NCI-H2227 (cell line): Measurements from ENCODE around the gene TBC1D20.

ENCODE experiments used
- DNase-seq: peaks from one replicate; lab custom pipeline; 2025; ENCODE audit not compliant: unreplicated experiment; lab: John Stamatoyannopoulos, UW

The TBC1D20 gene

DNA sequence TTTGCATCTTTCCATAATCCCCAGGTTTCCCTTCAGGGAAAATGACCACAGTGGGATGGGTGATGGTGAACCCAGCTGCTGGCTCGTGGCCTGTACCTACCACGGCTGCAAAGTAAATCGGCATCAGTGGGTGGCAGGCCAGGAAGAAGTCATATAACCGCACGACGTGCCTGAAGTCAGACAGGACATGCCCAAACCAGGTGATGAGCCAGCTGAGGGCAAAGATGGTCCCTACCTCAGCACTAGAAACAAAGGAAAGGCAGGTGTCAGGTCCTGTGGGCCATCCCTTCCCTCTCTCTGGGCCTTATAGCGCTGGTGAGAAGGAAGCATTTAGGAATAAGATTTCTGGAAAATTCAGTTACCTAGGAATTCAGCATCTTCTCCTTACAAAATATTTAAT, 22.2 kb downstream of the TBC1D20 start:
- no peak for DNase-seq

DNA sequence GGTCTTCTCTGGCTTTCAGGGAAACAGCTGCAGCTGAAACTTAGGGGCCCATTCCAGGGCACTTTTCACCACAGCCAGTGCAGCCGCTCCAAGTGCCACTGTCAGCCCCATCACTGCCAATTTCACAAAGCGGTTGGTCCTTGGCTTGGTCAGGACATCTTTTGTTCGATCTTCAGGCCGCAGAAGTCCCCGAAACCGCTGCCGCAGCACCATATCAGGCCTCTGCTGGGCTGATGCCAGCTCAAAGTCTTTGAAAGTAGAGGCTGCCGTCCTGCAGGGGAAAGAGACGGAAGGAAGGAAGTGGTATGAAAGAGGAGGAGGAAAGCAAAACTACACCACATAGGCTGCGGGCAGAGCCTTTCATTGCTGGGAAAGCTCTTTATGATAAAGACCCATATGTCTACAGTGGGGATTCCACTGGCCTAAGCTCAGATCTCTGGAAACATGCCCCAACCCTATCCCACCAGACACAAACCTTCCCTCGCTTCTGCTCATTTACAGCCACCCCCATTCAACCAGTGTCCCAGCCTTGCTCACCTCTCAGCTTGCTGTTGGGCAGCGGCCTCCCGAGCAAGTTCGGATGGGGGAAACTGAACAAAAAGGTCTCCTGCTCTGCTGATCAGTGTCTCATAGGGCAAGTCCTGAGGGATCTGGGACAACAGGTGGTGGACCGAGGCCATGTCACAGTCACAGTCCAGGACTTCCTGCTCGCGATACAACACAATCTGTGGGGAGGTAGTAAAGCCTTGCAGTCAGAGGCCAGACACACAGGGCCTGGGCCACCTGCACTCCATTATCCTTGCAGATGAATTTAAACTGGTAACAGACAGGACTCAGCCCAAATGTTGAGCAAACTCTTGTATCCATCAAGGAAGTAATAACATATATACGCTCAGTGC, 23.5 kb downstream of the TBC1D20 start:
- no peak for DNase-seq

DNA sequence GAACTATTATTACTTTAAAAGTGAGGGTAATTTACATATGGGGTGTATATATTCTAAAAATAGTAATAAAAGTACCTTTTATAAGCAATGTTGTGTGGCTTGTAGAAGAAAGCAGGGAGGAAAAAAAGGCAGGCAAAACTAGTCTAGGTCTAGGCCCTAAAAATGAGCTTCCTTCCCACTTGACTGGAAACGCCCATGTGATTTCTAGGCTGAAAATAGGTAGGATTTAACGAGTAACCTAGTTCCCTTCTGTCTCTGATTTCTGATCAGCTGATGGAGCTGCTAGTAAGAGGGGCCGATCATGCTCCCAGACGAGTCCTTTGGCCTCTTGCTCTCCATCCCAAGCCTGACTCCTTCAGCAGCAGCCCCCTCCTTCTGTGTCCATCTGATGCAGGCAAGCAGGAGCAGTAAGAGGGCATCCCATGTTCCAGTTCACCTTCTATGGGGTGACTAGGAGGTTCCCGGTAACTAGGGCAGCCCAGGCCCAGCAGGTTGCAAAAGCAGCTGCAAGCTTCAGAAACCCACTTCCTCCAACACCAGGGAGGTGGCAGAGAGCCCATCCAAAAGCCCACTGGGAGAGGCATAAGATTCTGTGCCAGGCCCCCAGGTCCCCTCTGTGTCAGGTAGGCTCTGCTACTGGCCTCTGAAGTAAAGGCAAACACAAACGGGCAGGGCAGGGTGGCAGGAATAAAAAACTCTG, 24.4 kb downstream of the TBC1D20 start:
- DNase-seq = no peak

DNA sequence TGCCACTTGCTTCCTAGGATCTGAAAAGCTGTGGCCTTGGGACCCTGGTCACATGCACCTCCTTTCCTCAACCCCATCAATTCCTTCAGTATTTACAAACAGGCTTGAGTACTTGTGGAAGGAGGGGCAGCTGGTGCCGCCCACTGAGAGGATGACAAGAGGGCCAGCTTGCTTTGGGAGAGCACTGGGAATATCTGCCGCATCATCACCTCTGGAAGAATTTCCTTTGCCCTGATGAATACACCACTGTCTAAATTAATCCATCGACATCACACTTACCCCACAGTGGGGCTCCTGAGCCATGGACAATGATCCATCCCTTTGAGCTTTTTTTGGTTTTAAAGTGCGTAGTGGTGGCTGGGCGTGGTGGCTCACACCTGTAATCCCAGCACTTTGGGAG, 25.9 kb downstream of the TBC1D20 start:
- no peak for DNase-seq

DNA sequence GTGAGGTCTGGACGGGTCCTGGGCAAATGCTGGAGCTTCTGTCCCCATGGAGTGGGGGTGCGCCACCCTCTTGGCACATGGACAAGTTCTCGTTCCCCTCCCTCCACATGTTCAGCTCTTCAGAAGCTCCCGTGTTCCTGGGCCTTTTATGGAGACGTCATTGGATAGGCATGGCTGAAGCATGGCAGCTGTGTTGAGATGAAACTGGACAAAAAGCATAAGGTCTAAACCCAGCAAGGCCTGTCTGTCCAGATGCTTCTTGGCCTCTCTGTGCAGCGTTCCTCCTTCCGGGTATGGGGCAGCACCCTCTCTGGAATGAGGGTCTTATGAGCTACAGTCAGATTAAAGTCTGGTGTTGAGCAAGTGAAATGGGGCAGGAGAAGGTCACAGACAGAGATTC, 26.8 kb downstream of the TBC1D20 start:
- DNase-seq = no peak

DNA sequence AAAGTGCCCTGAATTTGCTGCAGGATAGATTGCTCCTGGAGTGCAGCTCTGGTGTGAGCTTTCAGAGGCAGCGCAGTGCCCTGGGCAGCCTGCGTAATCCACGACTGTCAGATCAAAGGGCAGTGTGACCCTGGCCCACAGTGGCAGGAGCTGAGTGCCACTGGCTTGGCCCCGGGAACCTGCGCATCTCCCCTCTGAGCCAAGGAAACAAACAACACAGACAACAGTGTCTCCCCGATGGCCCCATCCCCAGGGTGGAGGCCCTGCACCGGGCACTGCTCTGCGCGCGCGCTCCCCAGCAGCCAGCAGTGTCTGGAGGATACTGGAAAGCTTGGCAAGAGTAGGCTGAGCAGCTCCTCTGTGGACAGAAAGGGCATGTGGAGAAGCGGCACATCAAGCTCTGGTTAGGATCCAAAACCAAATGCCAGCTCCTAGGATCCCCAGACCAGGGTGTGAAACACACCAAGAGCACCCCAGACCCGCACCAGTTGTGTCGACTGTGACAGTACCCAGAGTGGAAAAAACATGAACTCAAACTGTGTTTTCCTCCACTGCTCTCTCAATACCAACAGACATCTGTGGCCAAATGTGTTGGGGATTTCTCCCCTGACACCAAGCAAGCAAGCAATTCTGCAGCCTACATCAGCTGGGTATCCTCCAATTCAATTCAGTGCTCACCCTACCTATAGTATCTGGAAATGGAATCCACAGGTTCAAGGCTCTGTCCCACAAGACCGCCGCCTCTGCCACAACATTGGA, 27.5 kb downstream of the TBC1D20 start:
- no peak for DNase-seq

DNA sequence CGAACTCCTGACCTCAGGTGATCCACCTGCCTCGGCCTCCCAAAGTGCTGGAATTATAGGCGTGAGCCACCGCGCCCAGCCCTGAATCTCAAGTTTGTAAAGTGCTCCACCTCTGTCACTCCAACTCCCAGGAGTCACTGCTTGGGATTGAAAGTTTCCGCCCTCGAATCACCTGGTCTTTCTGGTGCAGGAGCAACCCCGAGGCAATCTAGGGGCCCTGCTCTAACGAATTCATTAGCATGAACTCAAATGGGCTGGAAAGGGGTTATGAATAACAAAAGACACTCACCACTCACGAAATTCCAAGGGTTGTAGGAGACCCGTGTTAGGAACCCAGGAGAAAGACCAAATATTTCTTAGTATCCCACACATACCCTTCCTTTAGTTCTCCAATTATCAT, 28.1 kb downstream of the TBC1D20 start:
- no peak for DNase-seq

DNA sequence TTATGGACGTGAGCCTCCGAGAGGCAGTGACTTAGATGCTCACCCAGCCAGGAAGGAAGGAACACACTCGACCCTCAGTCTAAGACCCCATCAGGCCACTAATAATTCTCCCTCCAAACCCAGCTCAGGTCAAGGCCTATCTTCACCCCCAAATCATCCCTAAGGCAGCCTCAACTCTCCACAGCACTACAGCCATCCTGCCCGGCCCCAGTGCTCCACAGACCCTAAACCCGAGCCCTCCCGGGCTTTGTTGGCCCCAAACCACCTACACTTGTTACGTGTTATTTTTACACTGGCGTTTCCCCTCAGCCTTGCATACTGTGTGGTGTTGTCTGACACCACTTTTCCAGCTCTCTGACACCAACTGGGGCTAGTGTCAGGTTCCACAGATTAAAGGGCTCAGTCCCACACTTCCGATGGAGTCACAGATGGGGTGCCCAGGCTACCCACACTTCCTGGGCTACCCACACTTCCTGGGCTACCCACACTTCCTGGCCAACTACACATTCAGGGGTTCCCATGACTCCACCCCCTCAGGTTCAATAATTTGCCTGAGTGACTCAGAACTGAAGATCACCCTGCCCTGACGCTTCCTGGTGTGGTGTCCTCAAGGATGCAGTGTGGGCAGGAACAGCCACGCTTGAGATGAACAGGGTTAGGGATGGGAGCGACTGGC, 28.9 kb downstream of the TBC1D20 start:
- no peak for DNase-seq

DNA sequence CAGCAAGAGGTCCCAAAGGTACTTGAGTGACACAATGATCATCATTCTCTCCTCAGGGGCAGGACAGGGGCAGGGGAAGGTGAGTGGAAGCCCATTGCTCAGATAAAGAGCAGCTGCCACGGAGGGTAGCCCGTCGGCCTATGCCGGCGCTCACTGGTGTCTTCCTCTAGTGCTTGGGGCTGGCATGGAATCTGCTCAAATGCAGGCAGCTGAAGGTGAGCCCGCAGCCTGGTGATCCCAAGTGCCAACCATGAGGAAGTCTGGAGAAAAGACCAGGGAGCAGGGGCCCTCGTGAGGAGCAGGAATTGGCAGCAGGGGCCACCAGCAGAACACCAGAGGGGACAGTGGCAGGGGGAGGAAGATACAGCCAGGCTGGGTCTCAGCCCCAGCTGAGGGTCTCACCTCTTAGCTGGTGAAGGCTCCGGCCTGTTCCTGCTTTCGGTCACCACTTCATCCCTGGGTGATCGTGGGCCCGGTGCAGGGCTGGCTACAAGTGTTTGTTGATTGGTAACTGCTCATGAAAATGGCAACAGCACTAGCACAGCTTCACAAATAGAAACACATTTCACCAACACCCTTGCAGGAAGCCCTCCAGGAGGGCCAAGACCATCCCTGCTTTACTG, 29.5 kb downstream of the TBC1D20 start:
- no peak for DNase-seq

DNA sequence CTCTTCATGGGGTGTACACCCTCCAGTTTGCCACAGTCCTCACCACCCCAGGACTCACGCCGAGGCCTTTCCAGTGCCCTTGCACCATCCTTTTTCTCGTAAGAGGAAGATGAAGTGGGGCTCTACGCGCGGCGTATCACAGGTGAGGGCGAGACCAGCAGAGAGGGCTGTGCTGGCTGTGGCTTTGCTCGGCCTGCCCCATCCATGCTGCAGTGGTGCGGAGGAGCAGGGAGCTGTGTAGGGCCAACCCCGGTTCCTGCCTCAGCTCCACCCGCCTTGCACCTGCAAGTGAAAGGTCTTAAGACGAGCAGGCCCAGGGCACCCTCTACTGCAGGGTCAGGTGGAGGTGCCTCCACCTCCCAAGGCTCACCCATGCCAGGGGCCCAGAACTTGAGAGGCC, 30.1 kb downstream of the TBC1D20 start:
- DNase-seq = no peak

DNA sequence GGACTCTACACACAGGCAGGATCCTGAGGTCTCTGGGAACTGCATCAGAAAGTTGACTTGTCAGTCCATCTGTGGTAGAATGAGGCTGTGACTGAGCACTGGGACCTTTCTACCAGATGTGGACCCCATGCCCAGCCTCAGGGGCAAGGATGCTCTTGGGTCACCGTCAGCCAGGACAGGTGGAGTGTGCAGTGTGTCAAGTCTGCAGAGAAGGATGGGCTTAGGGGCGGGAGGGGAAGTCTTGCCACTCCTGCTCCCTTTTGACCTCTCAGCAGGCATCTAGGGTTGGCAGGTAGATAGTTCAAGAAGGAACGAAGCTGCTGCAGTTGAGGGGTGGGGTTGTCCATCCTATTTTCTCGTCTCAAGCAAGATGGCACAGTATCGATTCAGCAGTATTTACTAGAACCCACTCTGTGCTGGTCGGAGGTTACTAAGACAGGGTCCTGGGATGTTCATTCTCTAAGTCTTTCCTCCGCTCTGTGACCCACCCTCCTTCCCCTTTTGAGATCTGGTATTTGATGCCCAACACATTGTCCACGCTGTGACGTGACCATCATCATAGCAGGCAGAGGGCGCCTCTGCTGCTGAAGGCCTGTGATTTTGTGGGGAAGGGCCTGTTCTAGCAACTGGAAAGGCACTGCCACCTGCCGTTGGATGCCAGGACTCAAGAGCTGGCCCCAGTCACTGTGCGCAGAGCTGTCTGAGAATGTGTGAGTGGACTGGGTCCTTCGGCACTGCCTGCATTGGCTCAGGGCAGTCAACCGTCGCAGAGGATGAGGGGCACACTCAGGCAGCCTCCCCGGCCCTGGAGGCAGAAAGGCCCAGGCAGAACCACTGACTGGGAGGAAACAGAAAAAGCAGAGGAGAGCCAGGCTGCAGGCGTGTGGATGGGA, 31.1 kb downstream of the TBC1D20 start:
- peak; percentile 86 for DNase-seq

DNA sequence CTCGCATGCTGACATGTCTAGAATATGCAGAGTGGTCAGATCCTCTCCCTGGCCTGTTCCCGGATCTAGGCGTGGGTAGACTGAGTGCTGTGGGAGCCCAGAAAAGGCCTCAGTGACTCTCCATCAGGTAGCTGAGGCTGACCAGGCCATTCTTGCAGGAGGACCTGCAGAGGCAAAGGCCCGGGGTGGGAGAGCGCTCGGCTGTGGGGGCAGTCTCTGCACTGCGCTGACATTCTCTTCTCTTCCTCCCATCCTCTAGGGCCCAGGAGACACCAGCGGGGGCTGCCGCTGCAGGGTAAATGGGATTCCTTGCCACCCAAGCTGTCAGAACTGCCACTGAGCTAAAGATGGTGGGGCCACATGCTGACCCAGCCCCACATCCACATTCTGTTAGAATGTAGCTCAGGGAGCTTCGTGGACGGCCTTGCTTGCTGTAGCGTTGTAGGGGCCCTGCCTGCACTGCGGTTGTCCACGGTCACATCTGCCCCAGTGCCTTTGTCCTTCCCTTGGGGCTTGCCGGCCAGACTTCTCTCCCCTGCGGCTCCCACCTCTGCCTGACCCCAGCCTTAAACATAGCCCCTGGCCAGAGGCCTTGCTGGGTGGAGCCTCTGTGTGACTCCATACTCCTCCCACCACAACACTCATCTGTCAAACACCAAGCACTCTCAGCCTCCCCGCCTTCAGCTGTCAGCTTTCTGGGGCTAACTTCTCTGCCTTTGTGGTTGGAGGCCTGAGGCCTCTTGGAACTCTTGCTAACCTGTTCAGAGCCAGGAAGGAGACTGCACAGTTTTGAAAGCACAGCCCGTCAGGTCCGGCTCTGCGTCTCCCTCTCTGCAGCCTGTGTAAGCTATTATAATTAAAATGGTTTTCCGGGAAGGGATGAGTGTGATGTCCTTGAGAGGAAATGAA, 32.0 kb downstream of the TBC1D20 start:
- DNase-seq = no peak

DNA sequence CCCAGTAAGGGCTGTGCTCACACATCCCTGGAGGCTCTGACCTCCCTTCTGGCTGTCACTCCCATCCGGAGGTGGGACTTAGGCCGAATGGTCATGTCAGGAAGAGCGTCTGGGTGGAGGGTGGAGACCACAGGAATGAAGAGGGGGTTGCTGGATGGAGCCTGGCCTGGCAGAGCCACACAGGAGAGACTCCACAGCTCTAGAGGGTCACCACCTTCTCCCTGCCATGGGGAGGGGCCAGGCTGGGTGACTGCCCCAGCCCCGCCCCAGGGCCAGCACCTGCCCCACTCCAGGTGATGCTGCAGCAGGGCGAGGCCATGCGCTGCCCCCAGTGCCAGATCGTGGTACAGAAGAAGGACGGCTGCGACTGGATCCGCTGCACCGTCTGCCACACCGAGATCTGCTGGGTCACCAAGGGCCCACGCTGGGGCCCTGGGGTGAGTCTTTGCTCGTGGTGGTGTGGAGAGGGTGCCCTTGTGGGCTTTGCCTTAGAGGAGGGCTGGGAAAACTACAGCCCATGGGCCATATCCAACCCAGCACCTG, 33.6 kb downstream of the TBC1D20 start:
- no peak for DNase-seq

DNA sequence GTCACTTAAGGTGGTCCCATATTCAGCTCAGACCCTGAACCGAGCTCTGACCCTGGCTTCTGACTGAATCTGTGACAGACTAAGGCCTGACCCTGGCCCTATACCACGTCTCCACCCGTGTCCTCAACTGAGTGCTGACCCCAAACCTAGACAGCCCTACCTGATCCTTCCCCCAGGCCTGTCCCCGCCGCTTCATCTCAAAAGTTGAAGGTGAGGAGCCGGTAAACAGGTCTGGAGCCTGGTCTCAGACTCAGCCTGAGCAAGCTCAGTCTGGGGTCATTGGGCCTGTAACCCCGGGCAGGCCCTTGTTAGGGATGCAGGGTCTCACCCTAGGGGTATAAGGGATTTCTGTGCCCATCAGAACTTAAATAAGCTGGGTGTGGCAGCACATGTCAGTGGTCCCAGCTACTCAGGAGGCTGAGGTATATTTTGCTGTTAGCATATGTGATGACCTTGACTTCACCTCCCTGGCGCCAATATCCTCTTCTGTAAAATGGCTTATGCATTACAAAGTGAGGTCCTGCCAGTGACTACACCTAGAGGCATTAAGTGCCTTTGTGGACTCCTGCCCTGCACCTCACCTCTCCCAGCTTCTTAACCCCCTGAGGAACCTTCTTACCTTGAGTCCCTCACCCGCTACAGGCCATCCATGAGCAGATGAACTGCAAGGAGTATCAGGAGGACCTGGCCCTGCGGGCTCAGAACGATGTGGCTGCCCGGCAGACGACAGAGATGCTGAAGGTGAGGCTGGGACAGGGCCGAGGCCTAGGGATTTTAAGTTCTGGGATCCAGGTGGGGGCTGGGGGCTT, 34.3 kb downstream of the TBC1D20 start:
- DNase-seq = no peak

DNA sequence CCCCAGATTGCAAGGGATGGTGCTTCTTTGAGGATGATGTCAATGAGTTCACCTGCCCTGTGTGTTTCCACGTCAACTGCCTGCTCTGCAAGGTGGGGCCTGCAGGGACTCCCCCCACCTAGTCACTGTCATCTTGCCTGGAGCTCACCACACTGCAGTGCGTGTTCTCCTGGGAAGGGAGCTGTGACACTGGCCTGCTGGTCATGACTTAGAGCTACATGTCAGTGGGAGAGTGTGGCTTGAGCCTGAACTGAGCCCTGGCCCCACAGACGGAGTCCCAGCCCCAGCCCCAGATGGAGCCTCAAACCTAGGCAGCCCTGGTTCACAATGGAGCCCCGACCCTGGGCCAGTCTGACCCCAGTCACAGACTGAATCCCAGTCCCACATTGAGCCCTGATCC, 34.9 kb downstream of the TBC1D20 start:
- DNase-seq = no peak

DNA sequence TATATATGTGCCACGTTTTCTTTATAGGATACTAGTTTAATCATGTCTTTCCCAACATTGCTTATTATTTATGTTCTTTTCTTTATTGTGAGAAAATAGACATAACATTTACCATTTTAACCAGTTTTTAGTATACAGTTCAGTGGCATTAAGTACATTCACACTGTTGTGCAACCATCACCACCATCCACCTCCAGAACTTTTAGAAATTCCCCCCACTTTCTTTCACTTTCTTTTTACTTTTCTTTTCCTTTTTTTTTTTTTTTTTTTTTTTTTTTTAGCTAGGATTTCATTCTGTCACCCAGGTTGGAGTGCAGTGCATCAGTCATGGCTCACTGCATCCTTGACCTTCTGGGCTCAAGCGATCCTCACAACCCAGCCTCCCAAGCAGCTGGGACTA, 35.8 kb downstream of the TBC1D20 start:
- no peak for DNase-seq

DNA sequence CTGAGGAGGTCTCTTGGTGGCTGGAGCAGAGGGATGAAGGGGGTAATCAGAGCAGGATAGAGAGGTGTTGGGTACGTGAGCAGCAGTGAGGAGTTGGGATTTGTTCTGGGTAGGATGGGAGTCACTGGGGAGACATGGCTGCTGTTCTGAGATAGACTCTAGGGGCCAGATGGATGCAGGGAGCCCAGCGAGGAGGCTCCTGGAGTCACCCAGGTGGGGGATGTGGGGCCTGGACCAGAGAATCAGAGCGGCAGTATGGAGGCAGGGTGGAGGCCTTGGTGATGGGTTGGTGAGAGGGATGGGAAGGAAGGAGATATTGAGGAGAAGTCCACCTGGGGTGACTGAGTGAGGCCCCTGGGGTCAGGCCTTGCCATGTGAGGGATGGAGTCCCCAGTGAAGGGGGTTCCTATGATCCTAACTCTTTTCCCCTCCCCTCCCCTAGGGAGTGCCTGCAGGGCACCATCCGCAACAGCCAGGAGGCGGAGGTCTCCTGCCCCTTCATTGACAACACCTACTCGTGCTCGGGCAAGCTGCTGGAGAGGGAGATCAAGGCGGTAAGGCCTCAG, 40.6 kb downstream of the TBC1D20 start:
- no peak for DNase-seq
